ENCODE measurements around the gene SSUH2. TPM values are rescaled to one million over a fixed set of nuclear protein-coding genes. Genes with fewer than 3 reads are reported as not detected.

The SSUH2 gene
- total and polyA plus RNA-seq, 2 experiments from 2014 or later, result 0.73 to 2.3 TPM

GRCh38 chr3:8639659-8640000 is 5.0 kb downstream of the SSUH2 start:
- H2AFZ ChIP-seq, result no peak overlapping the region
- no peak for ATAC-seq
- H4K20me1 ChIP-seq (replicated peaks; ENCODE audit: insufficient read depth), result no peaks in the 10 kb centered on the region; the same call in 1 of the 2 replicates
- H3K36me3 ChIP-seq (ENCODE audit: insufficient read depth), result no peaks in the 10 kb centered on the region
- DNase-seq (ENCODE audit: low spot score), result no peak
- H3K9me3 Mint-ChIP-seq, result peaks cover 7% of the 10 kb centered on the region; the same call in 2 of the 3 replicates
- no peak overlapping the region for H3K27ac Mint-ChIP-seq
- peaks cover 4% of the 10 kb centered on the region; the same call in 2 of the 3 replicates for H3K4me1 Mint-ChIP-seq
- no peak overlapping the region for H3K4me2 ChIP-seq
- no peak for TF ChIP-seq POLR2AphosphoS5 (IDR thresholded peaks at IDR 0.05; ENCODE audit: low read depth)
- no peak for TF ChIP-seq NANOG (IDR thresholded peaks at IDR 0.05; ENCODE audit: borderline replicate concordance)
- TF ChIP-seq REST (IDR thresholded peaks at IDR 0.05; ENCODE audit: unreplicated experiment), result no peak
- no peak for TF ChIP-seq CTCF (conservative IDR thresholded peaks at IDR 0.05; ENCODE audit: low read depth in 2 of 2)
- TF ChIP-seq EZH2phosphoT487 (IDR thresholded peaks at IDR 0.05; ENCODE audit: unreplicated experiment), result no peak
- TF ChIP-seq ETS1 (IDR thresholded peaks at IDR 0.05), result no peak
- no peak for TF ChIP-seq CREB1 (CRISPR knock-in tag; IDR thresholded peaks at IDR 0.05; ENCODE audit: low read depth)
- no peaks in the 10 kb centered on the region for H3K27me3 ChIP-seq (ENCODE audit: insufficient read depth)
- H3K9me2 ChIP-seq (ENCODE audit: insufficient read depth), result peaks cover 6% of the 10 kb centered on the region; the same call in 1 of the 2 replicates
- no peak overlapping the region for H3K27ac ChIP-seq (ENCODE audit: low read depth)
- no peaks in the 10 kb centered on the region for H3K4me1 ChIP-seq (ENCODE audit: insufficient read depth)
- H3K27me3 Mint-ChIP-seq (ENCODE audit: insufficient read depth, low read depth, poor library complexity), result peaks cover 5% of the 10 kb centered on the region
- H3K79me2 ChIP-seq (replicated peaks; ENCODE audit: insufficient read depth), result no peaks in the 10 kb centered on the region
- no peak overlapping the region for H3K4me3 ChIP-seq
- no peaks in the 10 kb centered on the region for H3K36me3 Mint-ChIP-seq (ENCODE audit: low read depth)
- H3K4me3 Mint-ChIP-seq, result no peak overlapping the region
- no peaks in the 10 kb centered on the region for H3F3A ChIP-seq (replicated peaks; ENCODE audit: low read depth)

- H3K36me3 ChIP-seq (ENCODE audit: insufficient read depth), result no peaks in the 10 kb centered on the region
- H3F3A ChIP-seq (replicated peaks; ENCODE audit: low read depth), result no peaks in the 10 kb centered on the region
- H3K36me3 Mint-ChIP-seq (ENCODE audit: low read depth), result no peaks in the 10 kb centered on the region
- no peaks in the 10 kb centered on the region for H3K4me1 ChIP-seq (ENCODE audit: insufficient read depth)
- H4K20me1 ChIP-seq (replicated peaks; ENCODE audit: insufficient read depth), result no peaks in the 10 kb centered on the region; the same call in 1 of the 2 replicates
- peaks cover 7% of the 10 kb centered on the region; the same call in 2 of the 3 replicates for H3K9me3 Mint-ChIP-seq
- DNase-seq (ENCODE audit: low spot score), result no peak
- peaks cover 6% of the 10 kb centered on the region; the same call in 1 of the 2 replicates for H3K9me2 ChIP-seq (ENCODE audit: insufficient read depth)
- no peak overlapping the region for H3K27ac Mint-ChIP-seq
- H3K4me1 Mint-ChIP-seq, result peaks cover 4% of the 10 kb centered on the region; the same call in 2 of the 3 replicates
- no peak overlapping the region for H2AFZ ChIP-seq
- no peak overlapping the region for H3K4me2 ChIP-seq
- no peak overlapping the region for H3K4me3 Mint-ChIP-seq
- H3K27ac ChIP-seq (ENCODE audit: low read depth), result no peak overlapping the region
- peaks cover 5% of the 10 kb centered on the region for H3K27me3 Mint-ChIP-seq (ENCODE audit: insufficient read depth, low read depth, poor library complexity)
- ATAC-seq, result no peak
- no peaks in the 10 kb centered on the region for H3K79me2 ChIP-seq (replicated peaks; ENCODE audit: insufficient read depth)
- H3K27me3 ChIP-seq (ENCODE audit: insufficient read depth), result no peaks in the 10 kb centered on the region
- no peak overlapping the region for H3K4me3 ChIP-seq
- TF ChIP-seq EZH2phosphoT487 (IDR thresholded peaks at IDR 0.05; ENCODE audit: unreplicated experiment) (no peak), ZNF114 (CRISPR knock-in tag; IDR thresholded peaks at IDR 0.05) (no peak), ZNF331 (CRISPR knock-in tag; IDR thresholded peaks at IDR 0.05; ENCODE audit: low read depth) (no peak), CTCF (conservative IDR thresholded peaks at IDR 0.05; ENCODE audit: low read depth in 2 of 2) (no peak)
Measured at GRCh38 chr3:8638994-8639658, 5.5 kb downstream of the SSUH2 start.
